ENCODE data around the gene SUPT20HL2.
"Not testable (repeated sequence)": the region's sequence is repeated elsewhere in the genome, so short reads cannot be mapped to it uniquely, and the experiment has no call there.

- not testable (repeated sequence) for TF ChIP-seq POLR2A (IDR thresholded peaks at IDR 0.05; ENCODE audit: extremely low read depth, insufficient read length); CTCF (IDR thresholded peaks at IDR 0.05; ENCODE audit: low read depth, low read length); MAX (IDR thresholded peaks at IDR 0.05; ENCODE audit: low read depth, low read length)
Measured at GRCh38 chrX:24312249-24312607, 1.6 kb downstream of the SUPT20HL2 start.
